ENCODE measurements around the gene PTK6. TPM values are rescaled to one million over a fixed set of nuclear protein-coding genes. Genes with fewer than 3 reads are reported as not detected.

Gene PTK6
- total and polyA plus RNA-seq, 2 of the 13 experiments (the other 11 are each of a cell fraction or from before 2014, with no cell fraction given): 0.08 TPM; not detected in 1

DNA sequence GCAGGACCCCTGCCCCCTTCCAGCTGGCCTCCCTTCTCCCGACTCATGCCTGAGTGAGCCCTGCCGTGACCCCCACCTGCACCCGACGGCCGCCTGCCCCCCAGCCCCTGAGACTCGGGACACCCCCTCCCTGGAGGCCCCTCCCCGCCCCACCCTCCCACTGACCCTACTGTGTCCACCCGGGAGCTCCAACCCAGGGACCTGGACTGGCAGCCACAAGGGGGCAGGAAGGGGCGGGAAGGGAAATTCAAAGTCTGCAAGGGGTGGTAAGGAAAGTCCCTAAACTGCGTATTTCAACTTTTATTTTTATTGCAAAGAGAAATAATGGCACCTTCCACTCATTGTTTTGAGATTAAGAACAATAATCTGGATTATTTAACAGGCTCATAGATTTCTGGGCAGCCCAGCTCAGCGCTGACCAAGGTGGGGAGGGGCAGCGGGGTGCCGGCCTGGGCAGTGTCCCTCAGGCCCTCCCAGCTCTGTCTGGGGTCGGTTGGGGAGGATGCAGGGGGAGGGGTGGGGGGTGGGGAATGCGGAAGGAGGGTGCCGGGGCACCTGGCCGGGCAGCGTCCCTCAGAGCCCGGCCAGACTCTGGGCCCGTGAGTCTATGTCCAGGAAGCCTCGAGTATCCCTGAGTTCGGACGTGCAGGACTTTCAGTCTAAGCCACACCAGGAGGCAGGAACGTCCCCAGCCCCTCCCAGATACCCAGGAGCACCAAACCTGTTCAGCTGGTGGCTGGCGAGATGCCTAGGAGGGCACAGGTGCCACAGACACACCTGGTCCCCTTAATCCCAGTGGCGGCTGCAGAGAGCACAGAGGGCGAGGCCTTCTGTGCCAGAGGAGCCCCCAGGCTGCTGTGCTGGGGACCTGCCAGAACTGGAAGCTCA, 1.3 kb upstream of the PTK6 start (continued):
- TF ChIP-seq, protein P1, sequence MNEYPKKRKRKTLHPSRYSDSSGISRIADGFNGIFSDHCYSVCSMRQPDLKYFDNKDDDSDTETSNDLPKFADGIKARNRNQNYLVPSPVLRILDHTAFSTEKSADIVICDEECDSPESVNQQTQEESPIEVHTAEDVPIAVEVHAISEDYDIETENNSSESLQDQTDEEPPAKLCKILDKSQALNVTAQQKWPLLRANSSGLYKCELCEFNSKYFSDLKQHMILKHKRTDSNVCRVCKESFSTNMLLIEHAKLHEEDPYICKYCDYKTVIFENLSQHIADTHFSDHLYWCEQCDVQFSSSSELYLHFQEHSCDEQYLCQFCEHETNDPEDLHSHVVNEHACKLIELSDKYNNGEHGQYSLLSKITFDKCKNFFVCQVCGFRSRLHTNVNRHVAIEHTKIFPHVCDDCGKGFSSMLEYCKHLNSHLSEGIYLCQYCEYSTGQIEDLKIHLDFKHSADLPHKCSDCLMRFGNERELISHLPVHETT (CRISPR knock-in tag; conservative IDR thresholded peaks at IDR 0.05): peak; percentile 9; the same call in 1 of the 2 replicates
- peak; percentile 13; the same call in 1 of the 2 replicates for TF ChIP-seq ZNF501 (CRISPR knock-in tag; IDR thresholded peaks at IDR 0.05)
- TF ChIP-seq PCBP1 (IDR thresholded peaks at IDR 0.05; ENCODE audit: borderline replicate concordance, low read depth, low read length): peak; percentile 76
- TF ChIP-seq, protein P2, sequence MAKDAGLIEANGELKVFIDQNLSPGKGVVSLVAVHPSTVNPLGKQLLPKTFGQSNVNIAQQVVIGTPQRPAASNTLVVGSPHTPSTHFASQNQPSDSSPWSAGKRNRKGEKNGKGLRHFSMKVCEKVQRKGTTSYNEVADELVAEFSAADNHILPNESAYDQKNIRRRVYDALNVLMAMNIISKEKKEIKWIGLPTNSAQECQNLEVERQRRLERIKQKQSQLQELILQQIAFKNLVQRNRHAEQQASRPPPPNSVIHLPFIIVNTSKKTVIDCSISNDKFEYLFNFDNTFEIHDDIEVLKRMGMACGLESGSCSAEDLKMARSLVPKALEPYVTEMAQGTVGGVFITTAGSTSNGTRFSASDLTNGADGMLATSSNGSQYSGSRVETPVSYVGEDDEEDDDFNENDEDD (CRISPR knock-in tag; IDR thresholded peaks at IDR 0.05; ENCODE audit: borderline replicate concordance): peak; percentile 4; the same call in 1 of the 2 replicates
- TF ChIP-seq YEATS2 (CRISPR knock-in tag; IDR thresholded peaks at IDR 0.05; ENCODE audit: borderline replicate concordance): no peak
- TF ChIP-seq ZFP41 (CRISPR knock-in tag; IDR thresholded peaks at IDR 0.05; ENCODE audit: borderline replicate concordance): 0 out of 2 replicates have a peak, but pooled peaks have one; percentile 3
- 0 out of 2 replicates have a peak, but pooled peaks have one; percentile 17 for TF ChIP-seq ZNF446 (CRISPR knock-in tag; IDR thresholded peaks at IDR 0.05)
- peak; percentile 17; the same call in 1 of the 2 replicates for TF ChIP-seq YEATS4 (CRISPR knock-in tag; IDR thresholded peaks at IDR 0.05; ENCODE audit: borderline replicate concordance)
- TF ChIP-seq ZNF670 (CRISPR knock-in tag; IDR thresholded peaks at IDR 0.05; ENCODE audit: borderline replicate concordance): peak; percentile 7; the same call in 1 of the 2 replicates
- TF ChIP-seq, protein P3, sequence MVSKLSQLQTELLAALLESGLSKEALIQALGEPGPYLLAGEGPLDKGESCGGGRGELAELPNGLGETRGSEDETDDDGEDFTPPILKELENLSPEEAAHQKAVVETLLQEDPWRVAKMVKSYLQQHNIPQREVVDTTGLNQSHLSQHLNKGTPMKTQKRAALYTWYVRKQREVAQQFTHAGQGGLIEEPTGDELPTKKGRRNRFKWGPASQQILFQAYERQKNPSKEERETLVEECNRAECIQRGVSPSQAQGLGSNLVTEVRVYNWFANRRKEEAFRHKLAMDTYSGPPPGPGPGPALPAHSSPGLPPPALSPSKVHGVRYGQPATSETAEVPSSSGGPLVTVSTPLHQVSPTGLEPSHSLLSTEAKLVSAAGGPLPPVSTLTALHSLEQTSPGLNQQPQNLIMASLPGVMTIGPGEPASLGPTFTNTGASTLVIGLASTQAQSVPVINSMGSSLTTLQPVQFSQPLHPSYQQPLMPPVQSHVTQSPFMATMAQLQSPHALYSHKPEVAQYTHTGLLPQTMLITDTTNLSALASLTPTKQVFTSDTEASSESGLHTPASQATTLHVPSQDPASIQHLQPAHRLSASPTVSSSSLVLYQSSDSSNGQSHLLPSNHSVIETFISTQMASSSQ (IDR thresholded peaks at IDR 0.05; ENCODE audit: low read depth): no peak
- TF ChIP-seq, protein P3 (CRISPR knock-in tag; IDR thresholded peaks at IDR 0.05; ENCODE audit: borderline replicate concordance): 0 out of 2 replicates have a peak, but pooled peaks have one; percentile 2
- TF ChIP-seq, protein P4, sequence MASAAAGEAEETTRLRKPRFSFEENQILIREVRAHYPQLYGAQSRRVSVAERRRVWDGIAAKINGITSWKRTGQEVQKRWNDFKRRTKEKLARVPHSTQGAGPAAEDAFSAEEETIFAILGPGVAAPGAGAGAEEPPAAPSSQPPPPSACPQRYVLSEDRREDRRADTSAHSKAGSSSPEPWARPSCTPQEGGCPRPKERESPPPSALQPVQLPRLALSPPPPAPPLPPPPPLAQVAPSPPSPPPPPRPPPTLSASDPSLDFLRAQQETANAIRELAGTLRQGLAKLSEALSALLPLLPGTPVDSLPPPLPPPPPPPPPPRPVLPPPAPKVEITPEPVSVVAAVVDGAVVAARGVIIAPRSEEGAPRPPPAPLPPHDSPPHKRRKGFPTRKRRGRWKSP (CRISPR knock-in tag; IDR thresholded peaks at IDR 0.05): 0 out of 2 replicates have a peak, but pooled peaks have one; percentile 13
- TF ChIP-seq, protein P5, sequence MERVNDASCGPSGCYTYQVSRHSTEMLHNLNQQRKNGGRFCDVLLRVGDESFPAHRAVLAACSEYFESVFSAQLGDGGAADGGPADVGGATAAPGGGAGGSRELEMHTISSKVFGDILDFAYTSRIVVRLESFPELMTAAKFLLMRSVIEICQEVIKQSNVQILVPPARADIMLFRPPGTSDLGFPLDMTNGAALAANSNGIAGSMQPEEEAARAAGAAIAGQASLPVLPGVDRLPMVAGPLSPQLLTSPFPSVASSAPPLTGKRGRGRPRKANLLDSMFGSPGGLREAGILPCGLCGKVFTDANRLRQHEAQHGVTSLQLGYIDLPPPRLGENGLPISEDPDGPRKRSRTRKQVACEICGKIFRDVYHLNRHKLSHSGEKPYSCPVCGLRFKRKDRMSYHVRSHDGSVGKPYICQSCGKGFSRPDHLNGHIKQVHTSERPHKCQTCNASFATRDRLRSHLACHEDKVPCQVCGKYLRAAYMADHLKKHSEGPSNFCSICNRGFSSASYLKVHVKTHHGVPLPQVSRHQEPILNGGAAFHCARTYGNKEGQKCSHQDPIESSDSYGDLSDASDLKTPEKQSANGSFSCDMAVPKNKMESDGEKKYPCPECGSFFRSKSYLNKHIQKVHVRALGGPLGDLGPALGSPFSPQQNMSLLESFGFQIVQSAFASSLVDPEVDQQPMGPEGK (CRISPR knock-in tag; IDR thresholded peaks at IDR 0.05): peak; percentile 83

All from HepG2 (cell line).